HepG2 (cell line): ENCODE results near the gene RPLP2. TPM values are rescaled to one million over a fixed set of nuclear protein-coding genes. Genes with fewer than 3 reads are reported as not detected.

Experiments used
- EEA1 ChIP-seq: sonication (generic); formaldehyde crosslinking; IDR thresholded peaks from 2 replicates; pipeline ENCODE4 v1.5.1; 2020; ENCODE audit warnings: mild to moderate bottlenecking, missing genetic modification reagents, borderline replicate concordance
- HNRNPK ChIP-seq: fragments of 200-400 bp; formaldehyde crosslinking; IDR thresholded peaks from 2 replicates; pipeline ENCODE4 v1.6.1; 2018; ENCODE audit warnings: low read length, low read depth, moderate library complexity, mild to moderate bottlenecking; ENCODE audit not compliant: poor library complexity, severe bottlenecking
- KMT2B ChIP-seq: IDR thresholded peaks from 2 replicates; pipeline ENCODE4 v1.6.1; 2016; ENCODE audit warnings: missing genetic modification reagents, missing compliant biosample characterization
- NFKB2 ChIP-seq: sonication (generic); formaldehyde crosslinking; IDR thresholded peaks from 2 replicates; pipeline ENCODE4 v1.4.0; 2020; ENCODE audit warnings: missing genetic modification reagents, borderline replicate concordance
- TARDBP ChIP-seq: sonication (generic); formaldehyde crosslinking; IDR thresholded peaks from 2 replicates; pipeline ENCODE4 v1.8.0; 2022; ENCODE audit warnings: mild to moderate bottlenecking, missing genetic modification reagents
- WIZ ChIP-seq: sonication (generic); formaldehyde crosslinking; IDR thresholded peaks from 2 replicates; pipeline ENCODE4 v1.5.1; 2020; ENCODE audit warnings: mild to moderate bottlenecking, missing genetic modification reagents
- ZNF253 ChIP-seq: sonication (generic); formaldehyde crosslinking; IDR thresholded peaks from 2 replicates; pipeline ENCODE4 v1.8.0; 2022; ENCODE audit warnings: mild to moderate bottlenecking, missing genetic modification reagents, borderline replicate concordance
- ZNF407 ChIP-seq: sonication (generic); formaldehyde crosslinking; IDR thresholded peaks from one replicate; pipeline ENCODE4 v1.5.1; 2020; ENCODE audit warnings: mild to moderate bottlenecking, missing genetic modification reagents; ENCODE audit errors: not compliant biosample characterization
- ZNF430 ChIP-seq: sonication (generic); formaldehyde crosslinking; IDR thresholded peaks from 2 replicates; pipeline ENCODE4 v1.9.0; 2021; ENCODE audit warnings: mild to moderate bottlenecking, missing genetic modification reagents
- ZNF703 ChIP-seq: sonication (generic); formaldehyde crosslinking; IDR thresholded peaks from 2 replicates; pipeline ENCODE4 v1.5.1; 2020; ENCODE audit warnings: missing genetic modification reagents, mild to moderate bottlenecking, moderate library complexity, borderline replicate concordance
- ZNF782 ChIP-seq: sonication (generic); formaldehyde crosslinking; IDR thresholded peaks from 2 replicates; pipeline ENCODE4 v1.4.0; 2020; ENCODE audit warnings: missing genetic modification reagents, mild to moderate bottlenecking, borderline replicate concordance
- ZNF784 ChIP-seq: sonication (generic); formaldehyde crosslinking; IDR thresholded peaks from 2 replicates; pipeline ENCODE4 v1.5.1; 2020; ENCODE audit warnings: missing genetic modification reagents, mild to moderate bottlenecking, borderline replicate concordance
- polyA plus RNA-seq, 8 experiments: library from polyadenylated mRNA; depleted of rRNA in 3 of 8; stranded (reverse) in 7 of 8; unstranded in 1 of 8; fragments of >200 nt; fragmentation: Illumina TruSeq in 4 of 8; extraction: Trizol in 4 of 8; gene quantifications; 2 replicates each; pipeline versions ENCODE4 v1.2.1 to v1.2.3, GENCODE V29; 2011 to 2016; ENCODE audit warnings: low read depth in 4 of 8, missing spikeins in 1 of 8, mixed read lengths in 1 of 8; ENCODE audit not compliant: insufficient read depth in 1 of 8
- total RNA-seq, 5 experiments: library from RNA; depleted of rRNA; stranded (reverse); fragments of >200 nt; fragmentation: Illumina TruSeq; extraction: Trizol; gene quantifications; 2 replicates each; pipeline ENCODE4 v1.2.3, GENCODE V29; 2016; ENCODE audit warnings: low read depth in 1 of 5
- TF ChIP-seq, protein P1 (sequence below): IDR thresholded peaks from 2 replicates; pipeline ENCODE4 v1.6.1; 2016; ENCODE audit warnings: low read depth, borderline replicate concordance
- TF ChIP-seq, protein P2 (sequence below): sonication (generic); formaldehyde crosslinking; IDR thresholded peaks from 2 replicates; pipeline ENCODE4 v1.4.0; 2020; ENCODE audit warnings: mild to moderate bottlenecking, missing genetic modification reagents

RPLP2 gene
- total and polyA plus RNA-seq, 2 of the 13 experiments (the other 11 are each of a cell fraction or from before 2014, with no cell fraction given): 978 to 2,106 TPM

- TF ChIP-seq ZNF407 (CRISPR knock-in tag): peak; percentile 64
- peak; percentile 66; the same call in 1 of the 2 replicates for TF ChIP-seq ZNF253
- TF ChIP-seq, protein P1, sequence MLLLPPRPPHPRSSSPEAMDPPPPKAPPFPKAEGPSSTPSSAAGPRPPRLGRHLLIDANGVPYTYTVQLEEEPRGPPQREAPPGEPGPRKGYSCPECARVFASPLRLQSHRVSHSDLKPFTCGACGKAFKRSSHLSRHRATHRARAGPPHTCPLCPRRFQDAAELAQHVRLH (CRISPR knock-in tag): peak; percentile 44; the same call in 1 of the 2 replicates
- 0 out of 2 replicates have a peak, but pooled peaks have one; percentile 15 for TF ChIP-seq ZNF782 (CRISPR knock-in tag)
- TF ChIP-seq, protein P2, sequence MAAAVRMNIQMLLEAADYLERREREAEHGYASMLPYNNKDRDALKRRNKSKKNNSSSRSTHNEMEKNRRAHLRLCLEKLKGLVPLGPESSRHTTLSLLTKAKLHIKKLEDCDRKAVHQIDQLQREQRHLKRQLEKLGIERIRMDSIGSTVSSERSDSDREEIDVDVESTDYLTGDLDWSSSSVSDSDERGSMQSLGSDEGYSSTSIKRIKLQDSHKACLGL (CRISPR knock-in tag): peak; percentile 88
- TF ChIP-seq KMT2B (CRISPR knock-in tag): peak; percentile 54
- 0 out of 2 replicates have a peak, but pooled peaks have one; percentile 26 for TF ChIP-seq TARDBP (CRISPR knock-in tag)
- 0 out of 2 replicates have a peak, but pooled peaks have one; percentile 34 for TF ChIP-seq EEA1 (CRISPR knock-in tag)
- 0 out of 2 replicates have a peak, but pooled peaks have one; percentile 57 for TF ChIP-seq ZNF784 (CRISPR knock-in tag)
- TF ChIP-seq WIZ (CRISPR knock-in tag): 0 out of 2 replicates have a peak, but pooled peaks have one; percentile 28
- TF ChIP-seq ZNF430: peak; percentile 36; the same call in 1 of the 2 replicates
- TF ChIP-seq ZNF703: peak; percentile 75; the same call in 1 of the 2 replicates
- no peak; the same call in 1 of the 2 replicates for TF ChIP-seq NFKB2 (CRISPR knock-in tag)
- peak; percentile 54 for TF ChIP-seq HNRNPK
These were observed 17.6 kb downstream of the RPLP2 start (continued) for GRCh38 chr11:827146-827896.
